Activated CD4-positive, CD25-positive, alpha-beta regulatory T cell (primary cell): ENCODE results near the gene CAPN7.

Experiments
- DNase-seq, 4 experiments: peaks; one replicate each; lab custom pipeline; 2025; lab: John Stamatoyannopoulos, UW

Gene CAPN7

GRCh38 chr3:15298504-15298903 is 92.5 kb downstream of the CAPN7 start:
- no peak for DNase-seq

- DNase-seq: no peak
Observed at GRCh38 chr3:15299036-15299435, 93.0 kb downstream of the CAPN7 start.

DNA sequence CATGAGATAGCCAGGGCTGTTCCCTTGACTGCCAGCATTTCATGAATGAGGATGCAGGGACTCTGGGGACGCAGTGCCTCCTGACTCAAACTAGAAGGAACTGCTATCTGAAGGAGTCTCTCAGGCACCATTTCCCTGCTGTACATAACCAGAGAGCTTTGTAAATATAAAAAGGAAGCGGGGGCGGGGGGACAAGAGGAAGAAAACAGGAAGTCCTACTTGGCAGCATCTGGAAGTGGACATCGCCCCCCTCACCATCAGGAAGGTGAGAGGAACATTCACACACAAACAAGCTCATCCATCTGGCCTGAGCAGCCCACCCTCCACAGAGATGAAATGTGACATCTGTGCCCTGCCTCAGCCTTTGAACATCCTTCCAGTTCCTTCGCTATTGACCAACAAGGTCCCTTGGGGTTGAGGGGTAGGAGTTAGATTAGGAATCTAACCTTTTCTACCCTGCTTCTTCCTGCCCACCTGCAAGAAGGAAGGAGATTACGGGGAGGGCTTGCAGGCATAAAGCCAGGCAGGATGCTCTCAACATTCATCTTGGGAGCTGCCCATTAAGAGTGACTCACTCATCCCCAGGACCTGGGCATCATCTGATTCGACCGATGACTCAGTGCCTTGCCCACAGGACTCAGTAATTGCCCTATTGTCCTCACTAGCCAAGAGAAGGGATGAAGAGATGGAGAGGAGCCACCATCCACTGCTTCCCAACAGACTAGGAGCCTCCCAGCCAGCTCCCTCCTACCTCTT is 94.5 kb downstream of the CAPN7 start:
- no peak for DNase-seq

- no peak for DNase-seq
Observed at GRCh38 chr3:15301761-15302160, 95.7 kb downstream of the CAPN7 start.
